Measurements from ENCODE around the gene HIP1R.

GRCh38 chr12:122852336-122853275 lies 17.3 kb downstream of the HIP1R start:
- TF ChIP-seq EZH2phosphoT487 (IDR thresholded peaks at IDR 0.05; ENCODE audit: unreplicated experiment) (no peak), CTCF (conservative IDR thresholded peaks at IDR 0.05; ENCODE audit: low read depth in 2 of 2) (no peak), EZH2 (IDR thresholded peaks at IDR 0.05; ENCODE audit: low read depth, unreplicated experiment) (no peak)
- TF ChIP-seq, protein P1, sequence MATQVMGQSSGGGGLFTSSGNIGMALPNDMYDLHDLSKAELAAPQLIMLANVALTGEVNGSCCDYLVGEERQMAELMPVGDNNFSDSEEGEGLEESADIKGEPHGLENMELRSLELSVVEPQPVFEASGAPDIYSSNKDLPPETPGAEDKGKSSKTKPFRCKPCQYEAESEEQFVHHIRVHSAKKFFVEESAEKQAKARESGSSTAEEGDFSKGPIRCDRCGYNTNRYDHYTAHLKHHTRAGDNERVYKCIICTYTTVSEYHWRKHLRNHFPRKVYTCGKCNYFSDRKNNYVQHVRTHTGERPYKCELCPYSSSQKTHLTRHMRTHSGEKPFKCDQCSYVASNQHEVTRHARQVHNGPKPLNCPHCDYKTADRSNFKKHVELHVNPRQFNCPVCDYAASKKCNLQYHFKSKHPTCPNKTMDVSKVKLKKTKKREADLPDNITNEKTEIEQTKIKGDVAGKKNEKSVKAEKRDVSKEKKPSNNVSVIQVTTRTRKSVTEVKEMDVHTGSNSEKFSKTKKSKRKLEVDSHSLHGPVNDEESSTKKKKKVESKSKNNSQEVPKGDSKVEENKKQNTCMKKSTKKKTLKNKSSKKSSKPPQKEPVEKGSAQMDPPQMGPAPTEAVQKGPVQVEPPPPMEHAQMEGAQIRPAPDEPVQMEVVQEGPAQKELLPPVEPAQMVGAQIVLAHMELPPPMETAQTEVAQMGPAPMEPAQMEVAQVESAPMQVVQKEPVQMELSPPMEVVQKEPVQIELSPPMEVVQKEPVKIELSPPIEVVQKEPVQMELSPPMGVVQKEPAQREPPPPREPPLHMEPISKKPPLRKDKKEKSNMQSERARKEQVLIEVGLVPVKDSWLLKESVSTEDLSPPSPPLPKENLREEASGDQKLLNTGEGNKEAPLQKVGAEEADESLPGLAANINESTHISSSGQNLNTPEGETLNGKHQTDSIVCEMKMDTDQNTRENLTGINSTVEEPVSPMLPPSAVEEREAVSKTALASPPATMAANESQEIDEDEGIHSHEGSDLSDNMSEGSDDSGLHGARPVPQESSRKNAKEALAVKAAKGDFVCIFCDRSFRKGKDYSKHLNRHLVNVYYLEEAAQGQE (IDR thresholded peaks at IDR 0.05; ENCODE audit: unreplicated experiment), result no peak

All from GM23338 (cell line).